Heart left ventricle (tissue), 13 donors: Measurements from ENCODE around the gene INPP4B.

Experiments
- CTCF ChIP-seq, 12 donors: fragments of 200-600 bp; sonication (generic) in 4 of 12; IDR thresholded peaks; one replicate each; pipeline versions ENCODE4 v1.5.0 to v1.8.0; 2018 to 2022; ENCODE audit warnings: antibody characterized with exemption in 12 of 12, mild to moderate bottlenecking in 5 of 12
- POLR2A ChIP-seq, 2 donors: fragments of 450-650 bp; IDR thresholded peaks; one replicate each; pipeline ENCODE4 v1.6.1; 2017; ENCODE audit warnings: antibody characterized with exemption in 2 of 2, mild to moderate bottlenecking in 2 of 2, moderate library complexity in 2 of 2
- donor health status: ischemic (EF 13 %, LVEDD 7.1; RV severe dilation, severe dysfunction).
- donor health status: DM: no; HTN: yes; CAD: no.
- donor health status: DM: no; HTN: no; CAD: no.
- donor health status: ischemic (EF 25% LVEDD 6.9; RV normal size, moderate dysfunction).
- donor health status: ischemic (EF 25% LVEDD 5.7; RV mildly dilated, moderate dysfunction).
- donor health status: ischemic (EF 35%, LVEDD 5.7; RV mildly dilated, moderate dysfunction).
- donor health status: nonischemic (EF 11% LVEDD 7.7; RV severe dilation, severe dysfunction).
- donor health status: DM: yes; HTN: yes; CAD: no.
- donor health status: PGD.
- donor health status: ischemic (EF 29% LVEDD 5.4; RV normal size, mild dysfunction).
- donor health status: nonischemic (EF 23%, LVEDD 6.1; RV moderate dilation, normal function).

- no peak for TF ChIP-seq CTCF (IDR thresholded peaks at IDR 0.05)
- TF ChIP-seq POLR2A (IDR thresholded peaks at IDR 0.05), result no peak
These were observed 561.5 kb downstream of the INPP4B start for GRCh38 chr4:142284402-142285221.
